ENCODE data around the gene CTXND2. TPM values are rescaled to one million over a fixed set of nuclear protein-coding genes. Genes with fewer than 3 reads are reported as not detected.

The CTXND2 gene
- total and polyA plus RNA-seq, 7 donors, result not detected

- no peaks in the 10 kb centered on the region for H3K27me3 ChIP-seq (ENCODE audit: insufficient read depth in 3 of 3, low read length in 2 of 3)
- intact Hi-C loops (cut with DNase I), result loop anchor here (10.0 kb wide), 1 partner anchor 600 kb away; no protein-coding TSS in a partner anchor
- H3K4me1 ChIP-seq, result no peaks in the 10 kb centered on the region
- H3K9me3 ChIP-seq, result no peaks in the 10 kb centered on the region
- 81 to 93% (median 87%) methylated on average over 5 of the region's 5 CpGs for WGBS, 3 donors
- H3K27ac ChIP-seq, result no peak overlapping the region
- TF ChIP-seq, protein P1, sequence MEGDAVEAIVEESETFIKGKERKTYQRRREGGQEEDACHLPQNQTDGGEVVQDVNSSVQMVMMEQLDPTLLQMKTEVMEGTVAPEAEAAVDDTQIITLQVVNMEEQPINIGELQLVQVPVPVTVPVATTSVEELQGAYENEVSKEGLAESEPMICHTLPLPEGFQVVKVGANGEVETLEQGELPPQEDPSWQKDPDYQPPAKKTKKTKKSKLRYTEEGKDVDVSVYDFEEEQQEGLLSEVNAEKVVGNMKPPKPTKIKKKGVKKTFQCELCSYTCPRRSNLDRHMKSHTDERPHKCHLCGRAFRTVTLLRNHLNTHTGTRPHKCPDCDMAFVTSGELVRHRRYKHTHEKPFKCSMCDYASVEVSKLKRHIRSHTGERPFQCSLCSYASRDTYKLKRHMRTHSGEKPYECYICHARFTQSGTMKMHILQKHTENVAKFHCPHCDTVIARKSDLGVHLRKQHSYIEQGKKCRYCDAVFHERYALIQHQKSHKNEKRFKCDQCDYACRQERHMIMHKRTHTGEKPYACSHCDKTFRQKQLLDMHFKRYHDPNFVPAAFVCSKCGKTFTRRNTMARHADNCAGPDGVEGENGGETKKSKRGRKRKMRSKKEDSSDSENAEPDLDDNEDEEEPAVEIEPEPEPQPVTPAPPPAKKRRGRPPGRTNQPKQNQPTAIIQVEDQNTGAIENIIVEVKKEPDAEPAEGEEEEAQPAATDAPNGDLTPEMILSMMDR (IDR thresholded peaks at IDR 0.05), result no peak
- H3K36me3 ChIP-seq (ENCODE audit: insufficient read depth in 1 of 2, low read depth in 1 of 2), result peaks cover 16 to 100% of the 10 kb centered on the region in 2 donors
- no peak for ATAC-seq
- H3K4me3 ChIP-seq, result no peak overlapping the region
- no peak for DNase-seq
Observed at GRCh38 chr1:150944856-150945255, 57.9 kb downstream of the CTXND2 start.

DNA sequence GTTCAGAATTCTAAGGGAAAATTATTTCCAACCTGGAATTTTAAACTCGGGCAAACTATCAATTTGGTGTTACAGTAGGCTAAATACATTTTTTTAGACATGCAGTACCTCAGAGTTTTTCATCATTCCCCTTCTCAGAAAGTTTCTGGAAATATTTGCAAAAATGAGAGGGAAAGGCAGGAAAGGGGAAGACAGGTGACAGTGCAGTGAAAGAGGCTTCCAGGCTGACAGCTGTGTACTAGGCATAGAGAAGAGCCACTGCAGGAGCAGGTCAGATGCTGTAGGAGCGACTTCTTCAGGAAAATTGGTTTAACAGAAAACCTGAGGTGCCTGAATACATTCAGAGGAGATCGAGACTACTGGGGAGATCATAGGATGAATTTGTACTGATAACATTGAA, 67.8 kb downstream of the CTXND2 start:
- DNase-seq, result no peak
- intact Hi-C loops (cut with DNase I), result no loop called here
- Histone ChIP-seq H3K27ac (no peak overlapping the region), H3K36me3 (ENCODE audit: insufficient read depth in 1 of 2, low read depth in 1 of 2) (peaks cover 17 to 100% of the 10 kb centered on the region in 2 donors), H3K9me3 (no peaks in the 10 kb centered on the region), H3K4me1 (no peaks in the 10 kb centered on the region), H3K27me3 (ENCODE audit: insufficient read depth in 3 of 3, low read length in 2 of 3) (no peaks in the 10 kb centered on the region), H3K4me3 (no peak overlapping the region)
- TF ChIP-seq, protein P1 (IDR thresholded peaks at IDR 0.05), result no peak
- no peak for ATAC-seq
- WGBS, 3 donors, result 92 to 96% (median 96%) methylated on average over 3 of the region's 3 CpGs

DNA sequence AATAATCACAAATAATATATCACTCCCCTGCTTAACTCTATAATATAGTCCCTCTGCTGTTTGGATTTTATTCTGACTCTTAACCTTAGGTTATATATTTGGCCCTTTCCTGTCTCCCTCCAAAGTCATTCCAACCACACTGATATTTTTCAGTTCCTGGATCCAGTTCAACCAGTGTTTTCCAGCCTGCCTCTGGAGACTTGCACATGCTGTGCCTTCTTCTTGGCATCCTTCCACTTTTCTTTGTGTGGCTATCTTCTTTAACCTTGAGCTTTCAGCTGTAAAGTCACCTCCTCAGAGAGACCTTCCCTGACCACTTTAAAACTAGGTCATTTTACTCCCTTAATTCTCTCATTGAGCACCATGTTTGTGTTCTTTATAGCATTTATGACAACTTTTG, 68.3 kb downstream of the CTXND2 start:
- no peak for DNase-seq
- Histone ChIP-seq H3K9me3 (no peaks in the 10 kb centered on the region), H3K4me3 (no peak overlapping the region), H3K27ac (no peak overlapping the region), H3K27me3 (ENCODE audit: insufficient read depth in 3 of 3, low read length in 2 of 3) (no peaks in the 10 kb centered on the region), H3K36me3 (ENCODE audit: insufficient read depth in 1 of 2, low read depth in 1 of 2) (peaks cover 16 to 100% of the 10 kb centered on the region in 2 donors), H3K4me1 (no peaks in the 10 kb centered on the region)
- intact Hi-C loops (cut with DNase I), result no loop called here
- ATAC-seq, result no peak
- TF ChIP-seq, protein P1 (IDR thresholded peaks at IDR 0.05), result no peak

DNA sequence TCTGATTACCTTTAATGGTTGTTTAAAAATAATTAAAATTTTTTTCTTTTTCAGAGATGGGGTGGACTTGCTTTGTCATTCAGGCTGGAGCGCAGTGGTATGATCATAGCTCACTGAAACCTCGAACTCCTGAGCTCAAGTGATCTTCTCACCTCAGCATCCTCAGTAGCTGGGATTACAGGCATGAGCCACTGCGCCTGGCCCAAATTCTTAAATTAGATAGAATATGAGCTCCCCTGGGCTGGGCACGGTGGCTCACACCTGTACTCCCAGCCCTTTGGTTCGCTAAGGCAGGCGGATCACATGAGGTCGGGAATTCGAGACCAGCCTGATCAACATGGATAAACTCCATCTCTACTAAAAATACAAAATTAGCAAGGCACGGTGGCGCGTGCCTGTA, 70.7 kb downstream of the CTXND2 start:
- ATAC-seq, result no peak
- intact Hi-C loops (cut with DNase I), result no loop called here
- no peak for DNase-seq
- Histone ChIP-seq H3K27me3 (ENCODE audit: insufficient read depth in 3 of 3, low read length in 2 of 3) (no peaks in the 10 kb centered on the region), H3K36me3 (ENCODE audit: insufficient read depth in 1 of 2, low read depth in 1 of 2) (peaks cover 15 to 100% of the 10 kb centered on the region in 2 donors), H3K4me3 (no peak overlapping the region), H3K4me1 (no peaks in the 10 kb centered on the region), H3K9me3 (no peaks in the 10 kb centered on the region), H3K27ac (no peak overlapping the region)
- TF ChIP-seq, protein P1 (IDR thresholded peaks at IDR 0.05), result no peak
- WGBS, 3 donors, result 84 to 94% (median 90%) methylated on average over 11 of the region's 11 CpGs

DNA sequence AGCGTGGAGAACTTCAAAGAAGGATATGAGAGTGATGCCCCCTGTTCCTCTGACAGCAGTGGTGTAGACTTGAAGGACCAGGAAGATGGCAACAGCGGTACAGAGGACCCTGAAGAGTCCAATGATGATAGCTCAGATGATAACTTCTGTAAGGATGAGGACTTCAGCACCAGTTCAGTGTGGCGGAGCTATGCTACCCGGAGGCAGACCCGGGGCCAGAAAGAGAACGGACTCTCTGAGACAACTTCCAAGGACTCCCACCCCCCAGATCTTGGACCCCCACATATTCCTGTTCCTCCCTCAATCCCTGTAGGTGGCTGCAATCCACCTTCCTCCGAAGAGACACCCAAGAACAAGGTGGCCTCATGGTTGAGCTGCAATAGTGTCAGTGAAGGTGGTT, 73.7 kb downstream of the CTXND2 start:
- ATAC-seq (no peak), DNase-seq (no peak)
- H3K27me3 ChIP-seq (ENCODE audit: insufficient read depth in 3 of 3, low read length in 2 of 3), result no peaks in the 10 kb centered on the region
- H3K4me1 ChIP-seq, result no peaks in the 10 kb centered on the region
- TF ChIP-seq, protein P1 (IDR thresholded peaks at IDR 0.05), result no peak
- no peak overlapping the region for H3K27ac ChIP-seq
- H3K9me3 ChIP-seq, result no peaks in the 10 kb centered on the region
- WGBS, 3 donors, result 96 to 99% (median 96%) methylated on average over 7 of the region's 7 CpGs
- peaks cover 15 to 100% of the 10 kb centered on the region in 2 donors for H3K36me3 ChIP-seq (ENCODE audit: insufficient read depth in 1 of 2, low read depth in 1 of 2)
- intact Hi-C loops (cut with DNase I), result no loop called here
- H3K4me3 ChIP-seq, result no peak overlapping the region

All from psoas muscle (tissue), 8 donors.